WTC11 (cell line): ENCODE results near the gene RAI1. TPM values are rescaled to one million over a fixed set of nuclear protein-coding genes. Genes with fewer than 3 reads are reported as not detected.

Experiments used
- ATAC-seq: fragments of 200-7000 bp; cut with Tn5 transposase; 2 replicates; pipeline ENCODE4 v1.10.0; 2021; ENCODE audit warnings: mild to moderate bottlenecking, moderate library complexity
- CTCF ChIA-PET: fragments of 300-600 bp; sonication (Branson Sonifier 250); formaldehyde crosslinking; loops from one replicate; lab custom pipeline; 2021; ENCODE audit warnings: antibody characterized with exemption; lab: Charles Lee
- POLR2A ChIA-PET: fragments of 350-600 bp; sonication (Branson Sonifier 250); formaldehyde crosslinking; loops from one replicate; lab custom pipeline; 2021; ENCODE audit warnings: antibody characterized with exemption; lab: Charles Lee
- DNase-seq: peaks from one replicate; pipeline ENCODE4 v3.0.0; 2021; ENCODE audit warnings: low spot score
- H3K27ac Mint-ChIP-seq: 2 replicates; pipeline ENCODE4 v1.8.0; 2021; ENCODE audit warnings: mixed read lengths
- H3K27me3 Mint-ChIP-seq: 2 replicates; pipeline ENCODE4 v1.8.0; 2021; ENCODE audit warnings: low read depth, mild to moderate bottlenecking, moderate library complexity, mixed read lengths
- H3K36me3 Mint-ChIP-seq: 2 replicates; pipeline ENCODE4 v1.8.0; 2021; ENCODE audit warnings: mixed read lengths
- H3K4me1 Mint-ChIP-seq: 2 replicates; pipeline ENCODE4 v1.8.0; 2022; ENCODE audit warnings: mixed read lengths
- H3K4me3 Mint-ChIP-seq: 2 replicates; pipeline ENCODE4 v1.8.0; 2021; ENCODE audit warnings: mild to moderate bottlenecking, moderate library complexity, mixed read lengths
- H3K9me3 Mint-ChIP-seq: 2 replicates; pipeline ENCODE4 v1.8.0; 2021; ENCODE audit warnings: mixed read lengths
- AR ChIP-seq: fragments of 250-450 bp; sonication (Bioruptor Pico); IDR thresholded peaks from 2 replicates; pipeline ENCODE4 v1.9.0; 2021; ENCODE audit warnings: mild to moderate bottlenecking
- ATF2 ChIP-seq: sonication (generic); formaldehyde crosslinking; IDR thresholded peaks from 2 replicates; pipeline ENCODE4 v1.8.1; 2022; ENCODE audit warnings: low read depth, missing genetic modification reagents, borderline replicate concordance
- ERG ChIP-seq: fragments of 250-450 bp; sonication (Bioruptor Pico); IDR thresholded peaks from 2 replicates; pipeline ENCODE4 v1.8.0; 2021; ENCODE audit warnings: mild to moderate bottlenecking
- GABPB1 ChIP-seq: sonication (generic); formaldehyde crosslinking; IDR thresholded peaks from 2 replicates; pipeline ENCODE4 v1.8.1; 2023; ENCODE audit warnings: mild to moderate bottlenecking, missing genetic modification reagents
- NR1H2 ChIP-seq: sonication (generic); formaldehyde crosslinking; IDR thresholded peaks from 2 replicates; pipeline ENCODE4 v1.9.0; 2021; ENCODE audit warnings: mild to moderate bottlenecking, moderate library complexity, missing genetic modification reagents
- SMAD3 ChIP-seq: sonication (generic); formaldehyde crosslinking; IDR thresholded peaks from 2 replicates; pipeline ENCODE4 v1.8.0; 2022; ENCODE audit warnings: missing genetic modification reagents, mild to moderate bottlenecking, borderline replicate concordance
- SP1 ChIP-seq: sonication (generic); formaldehyde crosslinking; conservative IDR thresholded peaks from 2 replicates; pipeline ENCODE4 v1.8.1; 2022; ENCODE audit warnings: missing genetic modification reagents
- ZBTB21 ChIP-seq: sonication (generic); formaldehyde crosslinking; IDR thresholded peaks from 2 replicates; pipeline ENCODE4 v1.8.1; 2023; ENCODE audit warnings: mild to moderate bottlenecking, missing genetic modification reagents, borderline replicate concordance
- ZBTB43 ChIP-seq: sonication (generic); formaldehyde crosslinking; IDR thresholded peaks from 2 replicates; pipeline ENCODE4 v1.8.1; 2023; ENCODE audit warnings: mild to moderate bottlenecking, missing genetic modification reagents
- ZNF121 ChIP-seq: sonication (generic); formaldehyde crosslinking; IDR thresholded peaks from 2 replicates; pipeline ENCODE4 v1.8.0; 2023; ENCODE audit warnings: missing genetic modification reagents
- ZNF671 ChIP-seq: fragments of 250-450 bp; sonication (Bioruptor Pico); IDR thresholded peaks from 2 replicates; pipeline ENCODE4 v1.8.0; 2021; ENCODE audit warnings: mild to moderate bottlenecking
- total RNA-seq: library from RNA; stranded (reverse); gene quantifications from 3 replicates; pipeline ENCODE4 v1.2.3, GENCODE V29; 2021
- TF ChIP-seq, protein P1 (sequence below): sonication (generic); formaldehyde crosslinking; IDR thresholded peaks from 2 replicates; pipeline ENCODE4 v1.8.1; 2023; ENCODE audit warnings: mild to moderate bottlenecking, moderate library complexity, missing genetic modification reagents
- TF ChIP-seq, protein P2 (sequence below): fragments of 250-450 bp; sonication (Bioruptor Pico); conservative IDR thresholded peaks from 2 replicates; pipeline ENCODE4 v1.9.0; 2021; ENCODE audit warnings: mild to moderate bottlenecking
- TF ChIP-seq, protein P3 (sequence below): sonication (generic); formaldehyde crosslinking; conservative IDR thresholded peaks from 2 replicates; pipeline ENCODE4 v1.8.1; 2022; ENCODE audit warnings: mild to moderate bottlenecking, missing genetic modification reagents

The RAI1 gene
- total RNA-seq, 1 experiment from 2014 or later, result 12.7 TPM

DNA sequence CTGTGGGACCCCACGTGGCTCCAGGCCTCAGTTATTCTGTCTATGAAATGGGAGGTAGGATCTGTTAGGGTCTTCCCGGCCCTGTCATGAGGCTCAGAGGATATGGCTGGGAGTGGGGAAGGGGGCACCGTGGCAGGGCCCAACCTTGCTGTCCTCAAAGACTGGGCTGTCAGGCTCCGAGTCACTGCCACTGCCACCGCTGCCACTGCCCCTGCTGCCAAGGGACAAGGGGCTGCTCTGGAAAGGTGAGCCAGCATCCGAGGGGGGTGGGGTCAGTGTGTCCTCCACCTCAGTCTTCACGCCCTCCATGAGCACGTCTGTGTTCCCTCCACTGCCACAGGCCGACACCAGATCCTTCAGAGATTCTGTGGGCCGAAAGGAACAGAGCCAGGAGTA, 136.3 kb downstream of the RAI1 start (continued):
- no peak for TF ChIP-seq AR (CRISPR knock-in tag)
- TF ChIP-seq ZNF671, result no peak
- no peak for TF ChIP-seq ZBTB21 (CRISPR knock-in tag)
- TF ChIP-seq, protein P1, sequence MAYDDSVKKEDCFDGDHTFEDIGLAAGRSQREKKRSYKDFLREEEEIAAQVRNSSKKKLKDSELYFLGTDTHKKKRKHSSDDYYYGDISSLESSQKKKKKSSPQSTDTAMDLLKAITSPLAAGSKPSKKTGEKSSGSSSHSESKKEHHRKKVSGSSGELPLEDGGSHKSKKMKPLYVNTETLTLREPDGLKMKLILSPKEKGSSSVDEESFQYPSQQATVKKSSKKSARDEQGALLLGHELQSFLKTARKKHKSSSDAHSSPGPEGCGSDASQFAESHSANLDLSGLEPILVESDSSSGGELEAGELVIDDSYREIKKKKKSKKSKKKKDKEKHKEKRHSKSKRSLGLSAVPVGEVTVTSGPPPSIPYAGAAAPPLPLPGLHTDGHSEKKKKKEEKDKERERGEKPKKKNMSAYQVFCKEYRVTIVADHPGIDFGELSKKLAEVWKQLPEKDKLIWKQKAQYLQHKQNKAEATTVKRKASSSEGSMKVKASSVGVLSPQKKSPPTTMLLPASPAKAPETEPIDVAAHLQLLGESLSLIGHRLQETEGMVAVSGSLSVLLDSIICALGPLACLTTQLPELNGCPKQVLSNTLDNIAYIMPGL (CRISPR knock-in tag), result no peak

DNA sequence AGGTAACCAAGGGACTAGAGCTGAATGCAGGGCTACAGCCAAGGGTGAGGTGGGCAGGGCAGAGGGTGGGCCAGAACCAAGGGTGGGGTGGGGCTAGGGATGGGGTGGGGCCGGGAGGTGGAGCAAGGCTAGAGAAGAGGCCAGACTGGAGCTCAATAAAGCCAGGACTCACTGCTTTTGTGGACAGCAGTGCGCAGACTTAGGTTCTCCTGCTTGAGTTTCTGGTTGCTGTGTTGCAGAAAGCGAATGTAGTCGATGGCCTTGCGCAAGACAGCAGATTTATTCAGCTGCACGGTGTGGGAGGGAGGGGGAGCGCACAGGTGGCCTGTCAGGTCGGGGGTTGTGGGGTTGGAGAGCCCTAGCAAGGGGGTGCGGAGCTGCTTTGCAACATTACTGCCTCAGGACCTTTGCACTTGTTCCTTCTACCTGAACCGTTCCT, 136.8 kb downstream of the RAI1 start:
- no peaks in the 10 kb centered on the region for H3K27me3 Mint-ChIP-seq
- ATAC-seq, result peak; percentile 47
- H3K4me1 Mint-ChIP-seq, result peaks cover 40% of the 10 kb centered on the region
- H3K9me3 Mint-ChIP-seq, result no peaks in the 10 kb centered on the region
- H3K36me3 Mint-ChIP-seq, result peaks cover 34% of the 10 kb centered on the region
- ChIA-PET CTCF (interaction anchor here (0.6 to 1.7 kb wide), 10 partner anchors 8 to 111 kb away, joined by 3 to 7 read pairs (median 4); partner anchors contain the start of gene SREBF1), POLR2A (interaction anchor here (0.9 to 1.2 kb wide), 2 partner anchors 9 to 18 kb away, joined by 3 to 6 read pairs; partner anchors contain the start of gene SREBF1)
- no peak overlapping the region for H3K4me3 Mint-ChIP-seq
- DNase-seq, result no peak
- H3K27ac Mint-ChIP-seq, result 0 out of 2 replicates have a peak overlapping the region, but pooled peaks have one; percentile 68
- TF ChIP-seq, protein P2, sequence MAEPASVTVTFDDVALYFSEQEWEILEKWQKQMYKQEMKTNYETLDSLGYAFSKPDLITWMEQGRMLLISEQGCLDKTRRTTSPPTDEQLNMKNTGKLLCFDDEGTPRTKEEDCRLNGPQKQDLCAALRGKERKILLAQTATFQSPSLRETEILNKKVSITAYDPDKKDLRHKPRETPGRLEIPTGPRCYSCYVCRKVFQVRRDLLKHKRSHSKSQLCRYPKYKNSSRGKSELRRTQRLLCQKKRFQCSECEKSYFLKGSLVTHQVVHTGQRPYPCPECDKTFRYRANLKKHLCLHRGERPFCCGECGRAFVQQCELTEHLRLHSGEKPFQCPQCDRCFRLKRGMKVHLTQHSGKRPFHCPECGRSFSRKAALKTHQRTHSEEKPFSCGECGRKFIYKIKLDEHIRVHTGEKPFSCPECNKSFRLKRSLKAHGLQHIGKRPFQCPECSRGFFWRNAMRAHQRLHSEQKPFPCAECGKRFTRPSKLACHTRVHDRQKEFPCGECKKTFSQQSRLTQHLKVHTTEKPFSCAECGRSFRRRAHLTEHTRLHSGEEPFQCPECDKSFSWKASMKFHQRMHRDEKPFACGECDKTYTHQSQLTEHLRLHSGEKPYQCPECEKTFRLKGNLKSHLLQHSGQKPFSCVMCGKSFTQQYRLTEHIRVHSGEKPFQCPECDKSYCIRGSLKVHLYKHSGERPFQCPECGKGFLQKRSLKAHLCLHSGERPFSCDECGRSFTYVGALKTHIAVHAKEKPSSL (CRISPR knock-in tag), result no peak
- TF ChIP-seq ERG (CRISPR knock-in tag), result no peak
- TF ChIP-seq ATF2 (CRISPR knock-in tag), result no peak
- no peak for TF ChIP-seq ZBTB43 (CRISPR knock-in tag)
- no peak for TF ChIP-seq ZNF121 (CRISPR knock-in tag)
- TF ChIP-seq NR1H2 (CRISPR knock-in tag), result no peak
- TF ChIP-seq SMAD3 (CRISPR knock-in tag), result no peak
- TF ChIP-seq SP1 (CRISPR knock-in tag), result no peak
- TF ChIP-seq, protein P3, sequence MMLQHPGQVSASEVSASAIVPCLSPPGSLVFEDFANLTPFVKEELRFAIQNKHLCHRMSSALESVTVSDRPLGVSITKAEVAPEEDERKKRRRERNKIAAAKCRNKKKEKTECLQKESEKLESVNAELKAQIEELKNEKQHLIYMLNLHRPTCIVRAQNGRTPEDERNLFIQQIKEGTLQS (CRISPR knock-in tag), result no peak
- no peak for TF ChIP-seq GABPB1 (CRISPR knock-in tag)
